HL-60 (cell line): ENCODE measurements around the gene CYTH4.
A peak's percentile ranks its signal among the peaks of the same experiment; 100 is the strongest.

Source experiments
- DNase-seq, 2 experiments: peaks; one replicate each; pipeline ENCODE4 v3.0.0-alpha.2; 2010 to 2020; ENCODE audit warnings: low read depth in 1 of 2, low spot score in 1 of 2
- H3K27ac ChIP-seq: fragments of 250-450 bp; sonication (Bioruptor Pico); replicated peaks from 2 replicates; pipeline ENCODE4 v1.5.1; 2020; ENCODE audit warnings: mild to moderate bottlenecking, moderate library complexity
- H3K27me3 ChIP-seq: fragments of 250-450 bp; sonication (Bioruptor Pico); 2 replicates; pipeline ENCODE4 v1.5.1; 2021; ENCODE audit warnings: mild to moderate bottlenecking, moderate library complexity; ENCODE audit not compliant: insufficient read depth, poor library complexity, severe bottlenecking
- H3K4me3 ChIP-seq: replicated peaks from 2 replicates; pipeline ENCODE4 v1.5.1; 2011; ENCODE audit warnings: mild to moderate bottlenecking, control low read depth, low read length; ENCODE audit not compliant: insufficient read depth
- GABPA ChIP-seq: IDR thresholded peaks from 2 replicates; pipeline ENCODE4 v1.6.1; 2012; ENCODE audit warnings: low read depth
- POLR2AphosphoS5 ChIP-seq: IDR thresholded peaks from 2 replicates; pipeline ENCODE4 v1.6.1; 2012; ENCODE audit warnings: low read depth
- REST ChIP-seq: IDR thresholded peaks from 2 replicates; pipeline ENCODE4 v1.6.1; 2012; ENCODE audit warnings: low read depth; ENCODE audit not compliant: insufficient replicate concordance
- SPI1 ChIP-seq: IDR thresholded peaks from 2 replicates; pipeline ENCODE4 v1.6.1; 2012; ENCODE audit warnings: low read depth, mild to moderate bottlenecking, borderline replicate concordance
- TF ChIP-seq, protein P1 (sequence below): IDR thresholded peaks from one replicate; pipeline ENCODE4 v1.5.1; 2011; ENCODE audit warnings: low read length, control low read depth, inconsistent platforms; ENCODE audit not compliant: insufficient read depth

CYTH4 gene

DNA sequence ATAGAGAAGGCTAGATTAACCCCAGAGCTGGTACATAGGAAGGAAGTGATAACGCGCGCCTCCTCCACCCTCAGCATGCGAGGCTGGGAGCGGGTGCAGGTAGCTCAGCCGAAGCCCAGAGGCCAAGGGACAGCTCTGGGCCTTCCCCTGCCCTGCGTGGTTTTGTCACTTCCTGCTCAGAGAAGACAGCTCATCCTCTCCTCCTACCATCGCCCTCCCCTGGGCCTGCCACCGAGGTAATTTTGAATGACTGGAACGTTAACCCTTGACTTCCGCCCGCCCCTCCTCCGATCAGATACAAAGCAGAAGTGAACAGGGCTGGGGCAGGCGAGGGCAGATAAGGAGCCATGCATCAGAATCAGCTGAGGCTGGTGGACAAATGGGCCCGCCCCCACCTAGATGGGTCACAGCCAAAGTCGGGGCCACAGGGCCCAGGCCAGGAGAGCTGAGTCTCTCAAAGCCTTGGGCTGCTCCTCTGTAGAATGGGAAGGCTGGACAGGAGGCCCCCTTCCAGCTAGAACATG, 39.9 kb upstream of the CYTH4 start:
- Histone ChIP-seq H3K27me3 (no peaks in the 10 kb centered on the region), H3K27ac (peak overlapping the region; percentile 92), H3K4me3 (peak overlapping the region; percentile 93)
- DNase-seq, result peak; percentile 82 to 99
- peak; percentile 80 for TF ChIP-seq POLR2AphosphoS5
- peak; percentile 96 for TF ChIP-seq SPI1
- no peak for TF ChIP-seq REST
- peak; percentile 49; the same call in 1 of the 2 replicates for TF ChIP-seq GABPA
- TF ChIP-seq, protein P1, sequence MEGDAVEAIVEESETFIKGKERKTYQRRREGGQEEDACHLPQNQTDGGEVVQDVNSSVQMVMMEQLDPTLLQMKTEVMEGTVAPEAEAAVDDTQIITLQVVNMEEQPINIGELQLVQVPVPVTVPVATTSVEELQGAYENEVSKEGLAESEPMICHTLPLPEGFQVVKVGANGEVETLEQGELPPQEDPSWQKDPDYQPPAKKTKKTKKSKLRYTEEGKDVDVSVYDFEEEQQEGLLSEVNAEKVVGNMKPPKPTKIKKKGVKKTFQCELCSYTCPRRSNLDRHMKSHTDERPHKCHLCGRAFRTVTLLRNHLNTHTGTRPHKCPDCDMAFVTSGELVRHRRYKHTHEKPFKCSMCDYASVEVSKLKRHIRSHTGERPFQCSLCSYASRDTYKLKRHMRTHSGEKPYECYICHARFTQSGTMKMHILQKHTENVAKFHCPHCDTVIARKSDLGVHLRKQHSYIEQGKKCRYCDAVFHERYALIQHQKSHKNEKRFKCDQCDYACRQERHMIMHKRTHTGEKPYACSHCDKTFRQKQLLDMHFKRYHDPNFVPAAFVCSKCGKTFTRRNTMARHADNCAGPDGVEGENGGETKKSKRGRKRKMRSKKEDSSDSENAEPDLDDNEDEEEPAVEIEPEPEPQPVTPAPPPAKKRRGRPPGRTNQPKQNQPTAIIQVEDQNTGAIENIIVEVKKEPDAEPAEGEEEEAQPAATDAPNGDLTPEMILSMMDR, result no peak

DNA sequence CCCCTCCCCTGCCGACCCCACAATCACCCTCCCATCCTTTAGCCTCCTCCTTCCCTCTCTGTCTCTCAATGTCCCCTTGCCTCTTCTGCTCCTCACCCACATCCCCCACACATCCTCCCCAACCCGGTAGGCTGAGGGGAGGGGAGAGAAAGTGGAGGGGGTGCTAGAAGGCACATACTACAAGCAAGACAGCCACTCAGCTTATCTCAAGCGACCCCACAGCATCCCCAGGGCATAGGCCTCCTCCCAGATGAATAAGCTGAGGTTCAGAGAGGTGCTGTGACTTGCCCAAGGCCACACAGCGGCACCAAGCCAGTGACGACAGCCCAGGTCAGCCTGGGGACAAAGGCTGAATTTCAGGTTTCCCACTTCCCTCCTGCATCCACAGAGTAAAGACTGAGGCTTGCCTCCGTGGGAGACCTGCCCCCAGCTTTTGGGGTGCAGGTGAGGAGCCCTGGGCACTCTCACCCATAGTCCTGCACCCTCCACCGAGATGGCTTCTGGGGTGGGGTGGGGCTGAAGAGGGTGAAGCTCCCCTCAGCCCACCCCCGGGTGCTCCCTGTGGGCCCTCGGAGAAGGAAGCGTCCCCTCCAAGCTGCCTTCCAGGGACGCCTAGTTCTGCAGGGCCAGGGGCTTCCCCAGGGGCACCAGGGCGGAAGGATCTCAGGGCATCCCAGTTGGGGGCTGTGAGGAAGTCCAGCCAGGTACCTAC, 38.8 kb upstream of the CYTH4 start:
- Histone ChIP-seq H3K4me3 (peak overlapping the region; percentile 93), H3K27me3 (no peaks in the 10 kb centered on the region), H3K27ac (peak overlapping the region; percentile 92)
- DNase-seq, result peak in 1 of 2 experiments; percentile 38
- peak; percentile 18; the same call in 1 of the 2 replicates for TF ChIP-seq SPI1
- TF ChIP-seq, protein P1, result no peak

- H3K27ac ChIP-seq, result peak within 1 kb of the TSS; percentile 92
- TF ChIP-seq REST (peak; percentile 13), POLR2AphosphoS5 (peak; percentile 96), GABPA (peak; percentile 72), SPI1 (peak; percentile 71; the same call in 1 of the 2 replicates)
- TF ChIP-seq, protein P1, result no peak
- DNase-seq, result peak; percentile 99
- no peaks in the 10 kb centered on the region for H3K27me3 ChIP-seq
- H3K4me3 ChIP-seq, result peak within 1 kb of the TSS; percentile 93
Measured at GRCh38 chr22:37244114-37244921, 38.0 kb upstream of the CYTH4 start, which contains the start of gene RAC2. Gene RAC2, minus strand, starts transcription at chr22:37244269. Its CDS starts 121 bp downstream, at chr22:37244148.
